ENCODE results near the gene WDR36. TPM values are rescaled to one million over a fixed set of nuclear protein-coding genes. Genes with fewer than 3 reads are reported as not detected.

WDR36 gene
- total and polyA plus RNA-seq, 9 of the 15 experiments (the other 6 are each of a cell fraction or from before 2014, with no cell fraction given), result 25.7 to 68.0 (median 41.5) TPM

DNA sequence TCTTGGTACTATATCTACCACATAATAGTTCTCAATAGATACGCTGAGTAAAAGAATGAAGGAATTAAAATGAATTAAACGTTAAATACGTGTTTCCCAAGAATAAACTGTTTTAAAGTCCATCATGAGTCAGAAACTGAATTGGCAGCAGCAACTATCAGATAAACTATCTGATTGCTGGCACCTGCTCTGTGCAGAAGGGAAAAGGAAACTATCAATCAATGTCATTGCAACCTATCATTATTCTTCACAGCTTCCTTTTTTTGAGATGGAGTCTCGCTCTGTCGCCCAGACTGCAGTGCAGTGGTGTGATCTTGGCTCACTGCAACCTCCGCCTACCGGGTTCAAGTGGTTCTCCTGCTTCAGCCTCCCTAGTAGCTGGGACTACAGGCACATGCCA is 8.8 kb upstream of the WDR36 start:
- FAIRE-seq, result no peak
- CTCF ChIA-PET (ENCODE audit: low intra/inter-chr PET ratio), result no interaction called here
- H4K20me1 ChIP-seq (replicated peaks; ENCODE audit: control insufficient read depth, insufficient read depth, low read length), result no peaks in the 10 kb centered on the region
- TF ChIP-seq PTBP1 (IDR thresholded peaks at IDR 0.05; ENCODE audit: low read depth, low read length) (no peak), STAT5A (IDR thresholded peaks at IDR 0.05; ENCODE audit: borderline replicate concordance, low read length) (peak; percentile 22; the same call in 1 of the 2 replicates), NRF1 (conservative IDR thresholded peaks at IDR 0.05 in 1 of 2, IDR thresholded peaks at IDR 0.05 in 1 of 2) (0 out of 4 replicates have a peak, but pooled peaks of 1 of the 2 experiments have one; percentile 18), ETV1 (tag; conservative IDR thresholded peaks at IDR 0.05; ENCODE audit: low read depth) (peak; percentile 40; the same call in 1 of the 2 replicates), SMARCE1 (IDR thresholded peaks at IDR 0.05) (peak; percentile 89), STAT5B (CRISPR knock-in tag; IDR thresholded peaks at IDR 0.05) (no peak), ZNF586 (CRISPR knock-in tag; conservative IDR thresholded peaks at IDR 0.05) (no peak), ARID1B (IDR thresholded peaks at IDR 0.05) (peak; percentile 90), FOXM1 (IDR thresholded peaks at IDR 0.05; ENCODE audit: low read depth) (peak; percentile 24; the same call in 1 of the 2 replicates), FOXM1 (CRISPR knock-in tag; IDR thresholded peaks at IDR 0.05; ENCODE audit: low read depth) (no peak), RCOR1 (IDR thresholded peaks at IDR 0.05; ENCODE audit: borderline replicate concordance in 1 of 2, low read depth in 2 of 2, low read length in 2 of 2) (peak in 1 of 2 experiments; percentile 91; a peak in 2 of 4 replicates), SMAD4 (CRISPR knock-in tag; conservative IDR thresholded peaks at IDR 0.05) (peak; percentile 37; the same call in 1 of the 2 replicates), JUN (IDR thresholded peaks at IDR 0.05; ENCODE audit: borderline replicate concordance, low read depth, low read length) (peak; percentile 40; the same call in 1 of the 2 replicates), JUN (CRISPR knock-in tag; IDR thresholded peaks at IDR 0.05; ENCODE audit: borderline replicate concordance) (no peak), ZNF354B (CRISPR knock-in tag; IDR thresholded peaks at IDR 0.05) (no peak)
- TF ChIP-seq, protein P1, sequence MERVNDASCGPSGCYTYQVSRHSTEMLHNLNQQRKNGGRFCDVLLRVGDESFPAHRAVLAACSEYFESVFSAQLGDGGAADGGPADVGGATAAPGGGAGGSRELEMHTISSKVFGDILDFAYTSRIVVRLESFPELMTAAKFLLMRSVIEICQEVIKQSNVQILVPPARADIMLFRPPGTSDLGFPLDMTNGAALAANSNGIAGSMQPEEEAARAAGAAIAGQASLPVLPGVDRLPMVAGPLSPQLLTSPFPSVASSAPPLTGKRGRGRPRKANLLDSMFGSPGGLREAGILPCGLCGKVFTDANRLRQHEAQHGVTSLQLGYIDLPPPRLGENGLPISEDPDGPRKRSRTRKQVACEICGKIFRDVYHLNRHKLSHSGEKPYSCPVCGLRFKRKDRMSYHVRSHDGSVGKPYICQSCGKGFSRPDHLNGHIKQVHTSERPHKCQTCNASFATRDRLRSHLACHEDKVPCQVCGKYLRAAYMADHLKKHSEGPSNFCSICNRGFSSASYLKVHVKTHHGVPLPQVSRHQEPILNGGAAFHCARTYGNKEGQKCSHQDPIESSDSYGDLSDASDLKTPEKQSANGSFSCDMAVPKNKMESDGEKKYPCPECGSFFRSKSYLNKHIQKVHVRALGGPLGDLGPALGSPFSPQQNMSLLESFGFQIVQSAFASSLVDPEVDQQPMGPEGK (CRISPR knock-in tag; IDR thresholded peaks at IDR 0.05; ENCODE audit: borderline replicate concordance), result no peak
- TF ChIP-seq, protein P2, sequence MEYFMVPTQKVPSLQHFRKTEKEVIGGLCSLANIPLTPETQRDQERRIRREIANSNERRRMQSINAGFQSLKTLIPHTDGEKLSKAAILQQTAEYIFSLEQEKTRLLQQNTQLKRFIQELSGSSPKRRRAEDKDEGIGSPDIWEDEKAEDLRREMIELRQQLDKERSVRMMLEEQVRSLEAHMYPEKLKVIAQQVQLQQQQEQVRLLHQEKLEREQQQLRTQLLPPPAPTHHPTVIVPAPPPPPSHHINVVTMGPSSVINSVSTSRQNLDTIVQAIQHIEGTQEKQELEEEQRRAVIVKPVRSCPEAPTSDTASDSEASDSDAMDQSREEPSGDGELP (CRISPR knock-in tag; IDR thresholded peaks at IDR 0.05; ENCODE audit: borderline replicate concordance), result no peak
- TF ChIP-seq, protein P3, sequence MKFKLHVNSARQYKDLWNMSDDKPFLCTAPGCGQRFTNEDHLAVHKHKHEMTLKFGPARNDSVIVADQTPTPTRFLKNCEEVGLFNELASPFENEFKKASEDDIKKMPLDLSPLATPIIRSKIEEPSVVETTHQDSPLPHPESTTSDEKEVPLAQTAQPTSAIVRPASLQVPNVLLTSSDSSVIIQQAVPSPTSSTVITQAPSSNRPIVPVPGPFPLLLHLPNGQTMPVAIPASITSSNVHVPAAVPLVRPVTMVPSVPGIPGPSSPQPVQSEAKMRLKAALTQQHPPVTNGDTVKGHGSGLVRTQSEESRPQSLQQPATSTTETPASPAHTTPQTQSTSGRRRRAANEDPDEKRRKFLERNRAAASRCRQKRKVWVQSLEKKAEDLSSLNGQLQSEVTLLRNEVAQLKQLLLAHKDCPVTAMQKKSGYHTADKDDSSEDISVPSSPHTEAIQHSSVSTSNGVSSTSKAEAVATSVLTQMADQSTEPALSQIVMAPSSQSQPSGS (CRISPR knock-in tag; IDR thresholded peaks at IDR 0.05), result no peak
- TF ChIP-seq, protein P4, sequence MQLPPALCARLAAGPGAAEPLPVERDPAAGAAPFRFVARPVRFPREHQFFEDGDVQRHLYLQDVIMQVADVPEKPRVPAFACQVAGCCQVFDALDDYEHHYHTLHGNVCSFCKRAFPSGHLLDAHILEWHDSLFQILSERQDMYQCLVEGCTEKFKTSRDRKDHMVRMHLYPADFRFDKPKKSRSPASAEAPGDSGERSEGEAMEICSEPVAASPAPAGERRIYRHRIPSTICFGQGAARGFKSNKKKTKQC (CRISPR knock-in tag; IDR thresholded peaks at IDR 0.05), result no peak

More for the DNA sequence above, 8.8 kb upstream of the WDR36 start:
- Histone ChIP-seq H3K27ac (ENCODE audit: extremely low read depth, low read depth, low read length) (no peak overlapping the region), H3K27me3 (ENCODE audit: control insufficient read depth in 2 of 2, insufficient read depth in 2 of 2, low read length in 2 of 2) (no peaks in the 10 kb centered on the region), H3K36me3 (ENCODE audit: control insufficient read depth, insufficient read depth, low read length) (no peaks in the 10 kb centered on the region), H3K9ac (ENCODE audit: insufficient read depth in 1 of 2, low read depth in 2 of 2, low read length in 2 of 2) (no peak overlapping the region), H3K79me2 (ENCODE audit: control insufficient read depth, insufficient read depth, low read length) (no peaks in the 10 kb centered on the region), H3K4me3 (no peak overlapping the region), H3K4me1 (replicated peaks in 1 of 2; ENCODE audit: control insufficient read depth in 2 of 2, insufficient read depth in 2 of 2, low read length in 2 of 2) (0 out of 5 replicates have a peak, but pooled peaks cover 0 to 3% of the 10 kb centered on the region in 2 experiments), H3K4me2 (ENCODE audit: insufficient read depth, low read length) (no peak overlapping the region), H3K9me3 (replicated peaks; ENCODE audit: control insufficient read depth, insufficient read depth, low read depth, low read length) (no peaks in the 10 kb centered on the region), H3K9me1 (ENCODE audit: control insufficient read depth, insufficient read depth, low read length) (no peaks in the 10 kb centered on the region), H2AFZ (ENCODE audit: low read depth, low read length) (no peak overlapping the region)
- in situ Hi-C loops (cut with MboI) (no loop called here), intact Hi-C loops (cut with micrococcal nuclease) (no loop called here)
- peak in 1 of 4 experiments; percentile 38 for DNase-seq (ENCODE audit: extremely low read depth in 1 of 4, low spot score in 3 of 4)
- no TSS peak for BruUV-seq (replicated peaks)
- ATAC-seq, result peak; percentile 85
- POLR2A ChIA-PET, result interaction anchor here (0.6 to 1.5 kb wide), 2 partner anchors 9 to 50 kb away, joined by 3 read pairs; partner anchors contain the start of gene WDR36
- under 1% methylated on average over 7 of the region's 7 CpGs for WGBS (ENCODE audit: insufficient coverage, low coverage, missing lambda C conversion rate)
